Fibroblast of lung (primary cell): Measurements from ENCODE around the gene TARBP2. TPM values are rescaled to one million over a fixed set of nuclear protein-coding genes. Genes with fewer than 3 reads are reported as not detected.
A peak's percentile ranks its signal among the peaks of the same experiment; 100 is the strongest.

ENCODE experiments used
- DNase-seq, 2 donors: peaks; one replicate each; pipeline versions ENCODE4 v3.0.0 to v3.0.0-alpha.2; 2010; ENCODE audit warnings: low read depth in 2 of 2
- H2AFZ ChIP-seq: 2 replicates; pipeline ENCODE4 v1.5.1; 2012; ENCODE audit warnings: low read length, control low read depth, inconsistent platforms
- H3K27ac ChIP-seq: 2 replicates; pipeline ENCODE4 v1.5.1; 2011; ENCODE audit warnings: low read length, control low read depth; ENCODE audit not compliant: insufficient read depth
- H3K27me3 ChIP-seq: 2 replicates; pipeline ENCODE4 v1.5.1; 2011; ENCODE audit warnings: mild to moderate bottlenecking, low read length; ENCODE audit not compliant: control insufficient read depth, insufficient read depth
- H3K36me3 ChIP-seq: 2 replicates; pipeline ENCODE4 v1.5.1; 2011; ENCODE audit warnings: low read length; ENCODE audit not compliant: control insufficient read depth, insufficient read depth
- H3K4me1 ChIP-seq: 2 replicates; pipeline ENCODE4 v1.5.1; 2011; ENCODE audit warnings: low read length; ENCODE audit not compliant: control insufficient read depth, insufficient read depth; ENCODE audit errors: extremely low read depth
- H3K4me2 ChIP-seq: 2 replicates; pipeline ENCODE4 v1.5.1; 2011; ENCODE audit warnings: low read length, control low read depth; ENCODE audit not compliant: insufficient read depth; ENCODE audit errors: extremely low read depth
- H3K4me3 ChIP-seq, 4 experiments: fragments of 200-600 bp in 1 of 4; sonication (generic) in 1 of 4; replicated peaks in 1 of 4; 2 replicates each; pipeline ENCODE4 v1.5.1; 2011 to 2016; ENCODE audit warnings: low read length in 4 of 4, low read depth in 3 of 4, mild to moderate bottlenecking in 3 of 4, control low read depth in 2 of 4, inconsistent platforms in 1 of 4, mixed read lengths in 1 of 4; ENCODE audit not compliant: insufficient read depth in 1 of 4; ENCODE audit errors: control extremely low read depth in 1 of 4
- H3K79me2 ChIP-seq: 2 replicates; pipeline ENCODE4 v1.5.1; 2012; ENCODE audit warnings: mild to moderate bottlenecking, low read length, inconsistent platforms; ENCODE audit not compliant: control insufficient read depth, insufficient read depth
- H3K9ac ChIP-seq: 2 replicates; pipeline ENCODE4 v1.5.1; 2011; ENCODE audit warnings: mild to moderate bottlenecking, low read length, control low read depth; ENCODE audit not compliant: insufficient read depth
- H3K9me3 ChIP-seq: 2 replicates; pipeline ENCODE4 v1.5.1; 2012; ENCODE audit warnings: low read depth, low read length; ENCODE audit not compliant: control insufficient read depth, insufficient read depth
- H4K20me1 ChIP-seq: 2 replicates; pipeline ENCODE4 v1.5.1; 2011; ENCODE audit warnings: low read length; ENCODE audit not compliant: control insufficient read depth, insufficient read depth; ENCODE audit errors: extremely low read depth
- CTCF ChIP-seq, 2 donors: IDR thresholded peaks in 1 of 2; conservative IDR thresholded peaks in 1 of 2; 1 replicate in 1 of 2; 2 replicates in 1 of 2; pipeline ENCODE4 v1.5.1; 2011 to 2012; ENCODE audit warnings: low read length in 2 of 2, control low read depth in 1 of 2, inconsistent platforms in 1 of 2, low read depth in 1 of 2, mild to moderate bottlenecking in 1 of 2
- EZH2 ChIP-seq: IDR thresholded peaks from 2 replicates; pipeline ENCODE4 v1.5.1; 2012; ENCODE audit warnings: low read length, control low read depth, mild to moderate bottlenecking; ENCODE audit errors: missing control alignments
- polyA plus RNA-seq, 2 donors: library from polyadenylated mRNA; depleted of rRNA in 1 of 2; stranded (reverse) in 1 of 2; unstranded in 1 of 2; fragments of >200 nt; gene quantifications; 2 replicates each; pipeline ENCODE4 v1.2.1, GENCODE V29; 2011 to 2012; ENCODE audit warnings: missing spikeins in 1 of 2
- total RNA-seq: library from RNA; depleted of rRNA; stranded (reverse); fragments of >200 nt; gene quantifications from 2 replicates; pipeline ENCODE4 v1.2.1, GENCODE V29; 2014

TARBP2 gene
- total and polyA plus RNA-seq, 2 donors (not counting 1 experiment from before 2014, with no cell fraction given) = 19.8 to 39.3 TPM

GRCh38 chr12:53508534-53509170, 7.6 kb downstream of the TARBP2 start:
- peaks cover 3% of the 10 kb centered on the region for H3K79me2 ChIP-seq
- peak; percentile 90 to 94 for TF ChIP-seq CTCF (conservative IDR thresholded peaks at IDR 0.05 in 1 of 2, IDR thresholded peaks at IDR 0.05 in 1 of 2; ENCODE audit: low read depth in 1 of 2, low read length in 2 of 2)
- no peak for TF ChIP-seq EZH2
- H3K9ac ChIP-seq = no peak overlapping the region
- no peaks in the 10 kb centered on the region for H4K20me1 ChIP-seq
- no peaks in the 10 kb centered on the region for H3K9me3 ChIP-seq
- H3K36me3 ChIP-seq = peaks cover 20% of the 10 kb centered on the region
- no peak overlapping the region for H3K4me2 ChIP-seq
- H3K4me3 ChIP-seq = no peak overlapping the region
- no peak overlapping the region for H3K27ac ChIP-seq
- H3K4me1 ChIP-seq = peaks cover 10% of the 10 kb centered on the region
- H2AFZ ChIP-seq = no peak overlapping the region
- no peaks in the 10 kb centered on the region for H3K27me3 ChIP-seq
- DNase-seq = peak; percentile 55 to 70

- H3K4me1 ChIP-seq = peaks cover 8% of the 10 kb centered on the region
- no peak for DNase-seq
- no peak overlapping the region for H3K4me3 ChIP-seq
- H3K27ac ChIP-seq = no peak overlapping the region
- H3K4me2 ChIP-seq = no peak overlapping the region
- H3K9me3 ChIP-seq = no peaks in the 10 kb centered on the region
- H4K20me1 ChIP-seq = no peaks in the 10 kb centered on the region
- peaks cover 16% of the 10 kb centered on the region for H3K36me3 ChIP-seq
- TF ChIP-seq CTCF (conservative IDR thresholded peaks at IDR 0.05 in 1 of 2, IDR thresholded peaks at IDR 0.05 in 1 of 2; ENCODE audit: low read depth in 1 of 2, low read length in 2 of 2) = no peak
- no peak for TF ChIP-seq EZH2
- no peak overlapping the region for H2AFZ ChIP-seq
- no peaks in the 10 kb centered on the region for H3K79me2 ChIP-seq
- no peaks in the 10 kb centered on the region for H3K27me3 ChIP-seq
- no peak overlapping the region for H3K9ac ChIP-seq
Observed at GRCh38 chr12:53510181-53510812, 9.2 kb downstream of the TARBP2 start.

GRCh38 chr12:53513712-53514410, 12.8 kb downstream of the TARBP2 start:
- TF ChIP-seq EZH2 (no peak), CTCF (conservative IDR thresholded peaks at IDR 0.05 in 1 of 2, IDR thresholded peaks at IDR 0.05 in 1 of 2; ENCODE audit: low read depth in 1 of 2, low read length in 2 of 2) (no peak)
- Histone ChIP-seq H2AFZ (no peak overlapping the region), H3K4me2 (no peak overlapping the region), H3K27me3 (no peaks in the 10 kb centered on the region), H3K9me3 (no peaks in the 10 kb centered on the region), H4K20me1 (no peaks in the 10 kb centered on the region), H3K79me2 (no peaks in the 10 kb centered on the region), H3K27ac (no peak overlapping the region), H3K9ac (no peak overlapping the region), H3K4me1 (no peaks in the 10 kb centered on the region), H3K36me3 (peaks cover 17% of the 10 kb centered on the region), H3K4me3 (no peak overlapping the region)
- no peak for DNase-seq
